GM23338 (cell line): Measurements from ENCODE around the gene MSMB. TPM values are rescaled to one million over a fixed set of nuclear protein-coding genes. Genes with fewer than 3 reads are reported as not detected.

Source experiments
- ATAC-seq: fragments of 200-7000 bp; cut with Tn5 transposase; 3 replicates; pipeline ENCODE4 v1.9.1; 2020
- DNase-seq: peaks from one replicate; pipeline ENCODE4 v3.0.0-alpha.2; 2015; ENCODE audit warnings: low spot score
- H2AFZ ChIP-seq: fragments of 200-600 bp; sonication (generic); 2 replicates; pipeline ENCODE4 v1.8.0; 2016; ENCODE audit warnings: antibody characterized with exemption, mild to moderate bottlenecking, moderate library complexity
- H3F3A ChIP-seq: fragments of 200-600 bp; sonication (generic); replicated peaks from 2 replicates; pipeline ENCODE4 v1.8.0; 2017; ENCODE audit warnings: antibody characterized with exemption, mixed run types, low read depth
- H3K27ac ChIP-seq: fragments of 200-600 bp; sonication (generic); 2 replicates; pipeline ENCODE4 v1.6.1; 2016; ENCODE audit warnings: low read depth
- H3K27me3 ChIP-seq: fragments of 200-600 bp; sonication (generic); 2 replicates; pipeline ENCODE4 v1.8.0; 2016; ENCODE audit warnings: mild to moderate bottlenecking, mixed run types, moderate library complexity; ENCODE audit not compliant: insufficient read depth
- H3K36me3 ChIP-seq: fragments of 200-600 bp; sonication (generic); 2 replicates; pipeline ENCODE4 v1.8.0; 2016; ENCODE audit warnings: mild to moderate bottlenecking; ENCODE audit not compliant: insufficient read depth
- H3K4me1 ChIP-seq: fragments of 200-600 bp; sonication (generic); 2 replicates; pipeline ENCODE4 v1.8.0; 2016; ENCODE audit warnings: mild to moderate bottlenecking, moderate library complexity; ENCODE audit not compliant: insufficient read depth
- H3K4me2 ChIP-seq: fragments of 200-600 bp; sonication (generic); 2 replicates; pipeline ENCODE4 v1.7.1; 2017; ENCODE audit warnings: mixed run types
- H3K4me3 ChIP-seq: fragments of 200-600 bp; sonication (generic); 2 replicates; pipeline ENCODE4 v1.6.1; 2016; ENCODE audit warnings: mixed run types
- H3K79me2 ChIP-seq: fragments of 200-600 bp; sonication (generic); replicated peaks from 2 replicates; pipeline ENCODE4 v1.8.0; 2017; ENCODE audit warnings: mild to moderate bottlenecking; ENCODE audit not compliant: insufficient read depth
- H3K9me2 ChIP-seq: fragments of 200-600 bp; sonication (generic); 2 replicates; pipeline ENCODE4 v1.8.0; 2017; ENCODE audit not compliant: insufficient read depth
- H4K20me1 ChIP-seq: fragments of 200-600 bp; sonication (generic); replicated peaks from 2 replicates; pipeline ENCODE4 v1.8.0; 2017; ENCODE audit warnings: mild to moderate bottlenecking; ENCODE audit not compliant: insufficient read depth
- H3K27ac Mint-ChIP-seq: 2 replicates; pipeline ENCODE4 v1.8.0; 2020; ENCODE audit warnings: inconsistent platforms, mild to moderate bottlenecking, moderate library complexity, mixed read lengths
- H3K27me3 Mint-ChIP-seq: 3 replicates; pipeline ENCODE4 v1.8.0; 2022; ENCODE audit warnings: low read depth, mild to moderate bottlenecking, moderate library complexity, mixed read lengths, inconsistent platforms; ENCODE audit not compliant: insufficient read depth, poor library complexity
- H3K36me3 Mint-ChIP-seq: 3 replicates; pipeline ENCODE4 v1.8.0; 2021; ENCODE audit warnings: low read depth, mild to moderate bottlenecking, inconsistent platforms, moderate library complexity, mixed read lengths
- H3K4me1 Mint-ChIP-seq: 3 replicates; pipeline ENCODE4 v1.8.0; 2020; ENCODE audit warnings: mild to moderate bottlenecking, inconsistent platforms, mixed read lengths
- H3K4me3 Mint-ChIP-seq: 3 replicates; pipeline ENCODE4 v1.8.0; 2021; ENCODE audit warnings: moderate library complexity, mild to moderate bottlenecking, inconsistent platforms, mixed read lengths
- H3K9me3 Mint-ChIP-seq: 3 replicates; pipeline ENCODE4 v1.8.0; 2020; ENCODE audit warnings: moderate library complexity, mild to moderate bottlenecking, inconsistent platforms, mixed read lengths
- CTCF ChIP-seq, 2 experiments: fragments of 200-600 bp in 1 of 2; sonication (generic) in 1 of 2; conservative IDR thresholded peaks; 2 replicates each; pipeline versions ENCODE4 v1.5.1 to v1.6.1; 2016 to 2017; ENCODE audit warnings: antibody characterized with exemption in 2 of 2, low read depth in 2 of 2, mild to moderate bottlenecking in 2 of 2, moderate library complexity in 1 of 2
- ETS1 ChIP-seq: IDR thresholded peaks from 2 replicates; pipeline ENCODE4 v1.6.1; 2016; ENCODE audit warnings: antibody characterized with exemption
- NANOG ChIP-seq: IDR thresholded peaks from 2 replicates; pipeline ENCODE4 v1.6.1; 2016; ENCODE audit warnings: antibody characterized with exemption, borderline replicate concordance
- REST ChIP-seq: IDR thresholded peaks from one replicate; pipeline ENCODE4 v1.6.1; 2018; ENCODE audit warnings: antibody characterized with exemption; ENCODE audit not compliant: unreplicated experiment
- STAT1 ChIP-seq: IDR thresholded peaks from one replicate; pipeline ENCODE4 v1.6.1; 2016; ENCODE audit warnings: antibody characterized with exemption; ENCODE audit not compliant: unreplicated experiment
- ZNF114 ChIP-seq: fragments of 250-450 bp; sonication (Bioruptor Pico); IDR thresholded peaks from 2 replicates; pipeline ENCODE4 v1.5.0; 2020; ENCODE audit warnings: mild to moderate bottlenecking, moderate library complexity
- ZNF462 ChIP-seq: fragments of 250-450 bp; sonication (Bioruptor Pico); IDR thresholded peaks from 2 replicates; pipeline ENCODE4 v1.5.0; 2020; ENCODE audit warnings: mild to moderate bottlenecking, moderate library complexity
- polyA plus RNA-seq: library from polyadenylated mRNA; unstranded; fragments of >200 nt; fragmentation: Nextera tagmentation; extraction: Ambion mirVana; gene quantifications from 2 replicates; pipeline ENCODE4 v1.2.1, GENCODE V29; 2016
- total RNA-seq: library from RNA; depleted of rRNA; stranded (reverse); fragments of >200 nt; shearing (Covaris generic); gene quantifications from 2 replicates; pipeline ENCODE4 v1.2.3, GENCODE V29; 2014

The MSMB gene
- total and polyA plus RNA-seq, 2 experiments from 2014 or later, result not detected

GRCh38 chr10:46084321-46085165 lies 38.5 kb upstream of the MSMB start:
- no peaks in the 10 kb centered on the region for H3K4me1 ChIP-seq
- DNase-seq, result no peak
- H3K27ac Mint-ChIP-seq, result no peak overlapping the region

More at GRCh38 chr10:46084321-46085165, 38.5 kb upstream of the MSMB start:
- Histone ChIP-seq H3K36me3 (no peaks in the 10 kb centered on the region), H3K27ac (no peak overlapping the region), H2AFZ (peak overlapping the region; percentile 59), H3K4me3 (no peak overlapping the region), H3F3A (no peaks in the 10 kb centered on the region), H4K20me1 (no peaks in the 10 kb centered on the region), H3K79me2 (no peaks in the 10 kb centered on the region), H3K9me2 (peaks cover 5% of the 10 kb centered on the region; the same call in 1 of the 2 replicates), H3K4me2 (no peak overlapping the region), H3K27me3 (no peaks in the 10 kb centered on the region)
- ATAC-seq, result no peak
- no peak for TF ChIP-seq REST
- TF ChIP-seq CTCF (conservative IDR thresholded peaks at IDR 0.05; ENCODE audit: low read depth in 2 of 2), result no peak
- TF ChIP-seq NANOG, result no peak
- no peak for TF ChIP-seq ZNF462 (CRISPR knock-in tag)
- TF ChIP-seq STAT1, result no peak
- no peak for TF ChIP-seq ZNF114 (CRISPR knock-in tag)
- no peak for TF ChIP-seq ETS1
- Mint-ChIP-seq H3K4me1 (no peaks in the 10 kb centered on the region; the same call in 2 of the 3 replicates), H3K9me3 (no peaks in the 10 kb centered on the region; the same call in 2 of the 3 replicates), H3K36me3 (no peaks in the 10 kb centered on the region), H3K4me3 (no peak overlapping the region), H3K27me3 (no peaks in the 10 kb centered on the region)
